HG03521 (cell line): ENCODE data around the gene CAMTA1.

Source experiments
- ATAC-seq: cut with Tn5 transposase; IDR thresholded peaks from one replicate; pipeline ENCODE4 v1.9.1; 2021; ENCODE audit warnings: mild to moderate bottlenecking, moderate library complexity; ENCODE audit not compliant: unreplicated experiment

CAMTA1 gene

GRCh38 chr1:7555391-7556185 lies 770.3 kb downstream of the CAMTA1 start:
- no peak for ATAC-seq

- no peak for ATAC-seq
These were observed 772.1 kb downstream of the CAMTA1 start for GRCh38 chr1:7557301-7557891.

- no peak for ATAC-seq
These were observed 772.8 kb downstream of the CAMTA1 start for GRCh38 chr1:7558041-7558461.

- no peak for ATAC-seq
These were observed 773.2 kb downstream of the CAMTA1 start for GRCh38 chr1:7558481-7558880.

- no peak for ATAC-seq
These were observed 773.9 kb downstream of the CAMTA1 start for GRCh38 chr1:7558921-7559869.

GRCh38 chr1:7560128-7560527 lies 774.9 kb downstream of the CAMTA1 start:
- no peak for ATAC-seq

GRCh38 chr1:7560601-7561181 lies 775.4 kb downstream of the CAMTA1 start:
- ATAC-seq = no peak

GRCh38 chr1:7561331-7561921 lies 776.2 kb downstream of the CAMTA1 start:
- ATAC-seq = no peak

GRCh38 chr1:7561936-7562728 lies 776.9 kb downstream of the CAMTA1 start:
- ATAC-seq = no peak

- no peak for ATAC-seq
These were observed 777.7 kb downstream of the CAMTA1 start for GRCh38 chr1:7562729-7563605.

- no peak for ATAC-seq
These were observed 778.9 kb downstream of the CAMTA1 start for GRCh38 chr1:7564137-7564536.

GRCh38 chr1:7565099-7565750 lies 780.0 kb downstream of the CAMTA1 start:
- ATAC-seq = no peak

GRCh38 chr1:7566417-7567375 lies 781.4 kb downstream of the CAMTA1 start:
- no peak for ATAC-seq

GRCh38 chr1:7567376-7567775 lies 782.1 kb downstream of the CAMTA1 start:
- no peak for ATAC-seq

GRCh38 chr1:7568053-7568452 lies 782.8 kb downstream of the CAMTA1 start:
- no peak for ATAC-seq

GRCh38 chr1:7568901-7569524 lies 783.8 kb downstream of the CAMTA1 start:
- ATAC-seq = no peak

- no peak for ATAC-seq
These were observed 785.1 kb downstream of the CAMTA1 start for GRCh38 chr1:7570311-7570710.
